Measurements from ENCODE around the gene SPECC1. TPM values are rescaled to one million over a fixed set of nuclear protein-coding genes. Genes with fewer than 3 reads are reported as not detected.

SPECC1 gene
- total and polyA plus RNA-seq, 2 of the 13 experiments (the other 11 are each of a cell fraction or from before 2014, with no cell fraction given) = 2.3 to 6.9 TPM

DNA sequence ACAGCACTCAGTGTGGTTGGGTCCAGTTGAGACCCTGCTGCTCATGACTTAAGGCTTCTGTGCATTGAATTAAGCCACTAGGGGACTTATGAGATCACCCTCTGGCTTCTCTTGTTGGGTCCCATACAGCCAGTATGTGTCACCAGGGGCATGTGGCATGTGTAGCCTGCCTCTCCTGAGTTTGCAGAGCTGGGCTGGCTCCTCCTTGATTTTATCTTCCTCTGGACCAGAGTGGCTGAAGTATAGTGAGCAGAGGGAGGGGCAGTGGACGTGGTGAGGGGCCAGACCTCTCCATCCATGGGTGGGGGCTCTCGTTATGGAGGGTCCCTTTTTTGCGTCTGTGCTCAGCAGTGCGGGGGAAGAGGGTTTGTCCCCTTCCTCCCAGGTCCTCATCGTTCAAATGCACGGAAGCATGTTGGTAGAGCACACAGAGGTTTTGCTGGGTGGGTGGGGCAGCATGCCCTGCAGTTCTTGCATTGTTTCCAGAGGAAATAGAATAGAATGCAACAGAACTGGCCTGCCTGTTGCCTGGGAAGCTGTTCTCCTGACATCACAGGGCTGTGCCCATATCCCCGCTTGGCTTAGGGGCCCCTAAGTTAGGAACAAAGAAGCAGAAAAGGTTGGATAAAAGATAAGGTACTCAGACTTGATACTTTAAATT is 77.4 kb downstream of the SPECC1 start (continued):
- TF ChIP-seq EED (CRISPR knock-in tag; IDR thresholded peaks at IDR 0.05) (no peak), MATR3 (CRISPR knock-in tag; IDR thresholded peaks at IDR 0.05) (no peak)

GRCh38 chr17:20087538-20088250 is 78.5 kb downstream of the SPECC1 start:
- WGBS (ENCODE audit: low lambda C conversion rate) = 11% methylated on average over 4 of the region's 6 CpGs
- CTCF ChIA-PET (ENCODE audit: low intra/inter-chr PET ratio, low total read pairs) = no interaction called here
- no peak overlapping the region for H3K27ac ChIP-seq (ENCODE audit: extremely low read length, insufficient read depth, low read length)

More at GRCh38 chr17:20087538-20088250, 78.5 kb downstream of the SPECC1 start:
- intact Hi-C loops (cut with micrococcal nuclease; ENCODE audit: unreplicated experiment) (no loop called here), in situ Hi-C loops (cut with HindIII; ENCODE audit: extremely low pct_ligation_motif_present, low pct_unique_long_range_greater_than_20kb) (no loop called here)
- FAIRE-seq = no peak
- POLR2A ChIA-PET = no interaction called here
- Histone ChIP-seq H3K4me3 (replicated peaks in 1 of 3; ENCODE audit: insufficient read depth in 1 of 3, low read depth in 2 of 3, low read length in 3 of 3) (no peak overlapping the region), H3K4me2 (ENCODE audit: low read depth, low read length) (no peak overlapping the region), H3K4me1 (ENCODE audit: insufficient read depth, low read length) (no peaks in the 10 kb centered on the region), H3K27me3 (ENCODE audit: control insufficient read depth in 1 of 2, insufficient read depth in 2 of 2, low read length in 2 of 2) (peaks cover 3 to 9% of the 10 kb centered on the region in 2 experiments; a peak in 4 of 5 replicates), H3K79me2 (ENCODE audit: insufficient read depth, low read length) (no peaks in the 10 kb centered on the region), H3K9ac (ENCODE audit: insufficient read depth, low read depth, low read length) (no peak overlapping the region), H3K36me3 (replicated peaks in 1 of 2; ENCODE audit: control insufficient read depth in 1 of 2, insufficient read depth in 2 of 2, low read length in 2 of 2) (no peaks in the 10 kb centered on the region), H2AFZ (ENCODE audit: low read length) (no peak overlapping the region), H3K9me3 (ENCODE audit: low read length) (no peaks in the 10 kb centered on the region), H4K20me1 (ENCODE audit: insufficient read depth, low read length) (no peaks in the 10 kb centered on the region)
- TF ChIP-seq SOX13 (IDR thresholded peaks at IDR 0.05) (no peak), SOX13 (CRISPR knock-in tag; conservative IDR thresholded peaks at IDR 0.05 in 1 of 2, IDR thresholded peaks at IDR 0.05 in 1 of 2) (0 out of 4 replicates have a peak, but pooled peaks of 1 of the 2 experiments have one; percentile 6), KAT2B (IDR thresholded peaks at IDR 0.05; ENCODE audit: borderline replicate concordance, low read depth, low read length) (peak; percentile 51; the same call in 1 of the 2 replicates), PATZ1 (CRISPR knock-in tag; IDR thresholded peaks at IDR 0.05) (no peak), ONECUT2 (CRISPR knock-in tag; IDR thresholded peaks at IDR 0.05) (peak; percentile 67; the same call in 1 of the 2 replicates), HOXD1 (CRISPR knock-in tag; IDR thresholded peaks at IDR 0.05) (peak; percentile 91; the same call in 1 of the 2 replicates)
- no peak for DNase-seq (ENCODE audit: low spot score)
- ATAC-seq = no peak; the same call in 2 of the 3 replicates
- BruUV-seq (replicated peaks) = no TSS peak
